Esophagus (tissue), 2 donors: ENCODE measurements around the gene UBR4. TPM values are rescaled to one million over a fixed set of nuclear protein-coding genes. Genes with fewer than 3 reads are reported as not detected.

Experiments used
- H3K27ac ChIP-seq, 2 donors: one replicate each; pipeline ENCODE4 v1.5.1; 2013; ENCODE audit warnings: low read depth in 2 of 2, mild to moderate bottlenecking in 2 of 2, inconsistent platforms in 1 of 2, low read length in 1 of 2, moderate library complexity in 1 of 2
- H3K27me3 ChIP-seq, 2 donors: one replicate each; pipeline ENCODE4 v1.6.1; 2013; ENCODE audit warnings: low read length in 2 of 2, control low read depth in 1 of 2, mild to moderate bottlenecking in 1 of 2; ENCODE audit not compliant: insufficient read depth in 2 of 2, control insufficient read depth in 1 of 2
- H3K36me3 ChIP-seq, 2 donors: one replicate each; pipeline ENCODE4 v1.6.1; 2013; ENCODE audit warnings: low read length in 1 of 2; ENCODE audit not compliant: control insufficient read depth in 2 of 2, insufficient read depth in 2 of 2
- H3K4me1 ChIP-seq, 2 donors: one replicate each; pipeline ENCODE4 v1.6.1; 2013; ENCODE audit warnings: low read length in 1 of 2; ENCODE audit not compliant: control insufficient read depth in 2 of 2, insufficient read depth in 2 of 2
- H3K4me3 ChIP-seq, 2 donors: one replicate each; pipeline ENCODE4 v1.5.1; 2013; ENCODE audit warnings: low read length in 2 of 2, mild to moderate bottlenecking in 2 of 2, low read depth in 1 of 2, moderate library complexity in 1 of 2
- H3K9me3 ChIP-seq, 2 donors: one replicate each; pipeline ENCODE4 v1.6.1; 2013; ENCODE audit warnings: mild to moderate bottlenecking in 2 of 2, low read depth in 1 of 2, low read length in 1 of 2, moderate library complexity in 1 of 2; ENCODE audit not compliant: control insufficient read depth in 2 of 2, insufficient read depth in 1 of 2
- WGBS, 2 donors: extraction: QIAGEN DNeasy Blood & Tissue Kit; methylation state at CpG; one replicate each; pipeline ENCODE4 v1.1.7; 2013; 5-methylcytosine and 5-hydroxymethylcytosine counted together
- polyA plus RNA-seq, 2 donors: library from polyadenylated mRNA; stranded (reverse); fragments of 200-250 nt; gene quantifications; one replicate each; pipeline ENCODE4 v1.2.3, GENCODE V29; 2013
- donor health status: healthy with polysubstance abuse.
- donor health status: Bipolar disorder and iron deficiency.

UBR4 gene
- polyA plus RNA-seq, 2 donors: 81.9 to 89.9 TPM

DNA sequence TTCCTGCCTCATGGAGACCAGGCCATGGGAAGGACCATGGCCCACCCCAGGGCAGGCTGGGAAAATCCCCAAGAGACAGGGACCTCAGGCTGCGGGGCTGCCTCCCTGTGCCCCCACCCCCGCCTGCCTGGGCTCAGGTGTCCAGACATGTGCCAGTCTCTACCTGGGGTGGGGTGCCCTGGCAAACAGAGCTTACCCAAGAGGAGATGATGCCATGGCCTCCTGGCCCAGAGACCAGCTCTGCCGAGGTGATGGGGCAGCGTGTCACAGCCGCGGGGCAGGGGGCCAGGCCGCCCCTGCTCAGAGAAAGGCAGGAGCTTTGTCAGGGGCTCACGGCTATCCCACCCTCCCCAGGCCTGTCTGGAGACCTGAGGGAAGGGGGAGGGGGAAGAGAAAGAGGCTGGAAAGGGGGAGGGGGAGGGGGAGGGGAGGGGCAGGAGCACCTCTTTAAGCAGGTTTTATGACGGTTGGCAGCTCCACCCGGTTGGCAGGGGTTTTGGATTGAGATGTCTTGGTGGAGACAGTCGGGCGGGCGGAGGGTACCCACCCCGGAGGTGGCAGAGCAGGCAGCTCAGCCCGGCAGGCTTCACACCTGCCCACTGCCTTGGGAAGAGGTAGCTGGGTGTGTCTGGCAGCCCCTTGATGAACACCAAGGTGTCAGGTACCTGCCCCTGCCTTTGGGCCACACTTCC lies 152.1 kb downstream of the UBR4 start:
- no peak overlapping the region for H3K27ac ChIP-seq
- 34 to 43% methylated on average over 15 of the region's 15 CpGs for WGBS, 2 donors
- no peaks in the 10 kb centered on the region for H3K36me3 ChIP-seq
- no peak overlapping the region for H3K4me3 ChIP-seq
- no peaks in the 10 kb centered on the region for H3K27me3 ChIP-seq
- no peaks in the 10 kb centered on the region for H3K9me3 ChIP-seq
- peaks cover 5 to 27% of the 10 kb centered on the region in 2 donors for H3K4me1 ChIP-seq

DNA sequence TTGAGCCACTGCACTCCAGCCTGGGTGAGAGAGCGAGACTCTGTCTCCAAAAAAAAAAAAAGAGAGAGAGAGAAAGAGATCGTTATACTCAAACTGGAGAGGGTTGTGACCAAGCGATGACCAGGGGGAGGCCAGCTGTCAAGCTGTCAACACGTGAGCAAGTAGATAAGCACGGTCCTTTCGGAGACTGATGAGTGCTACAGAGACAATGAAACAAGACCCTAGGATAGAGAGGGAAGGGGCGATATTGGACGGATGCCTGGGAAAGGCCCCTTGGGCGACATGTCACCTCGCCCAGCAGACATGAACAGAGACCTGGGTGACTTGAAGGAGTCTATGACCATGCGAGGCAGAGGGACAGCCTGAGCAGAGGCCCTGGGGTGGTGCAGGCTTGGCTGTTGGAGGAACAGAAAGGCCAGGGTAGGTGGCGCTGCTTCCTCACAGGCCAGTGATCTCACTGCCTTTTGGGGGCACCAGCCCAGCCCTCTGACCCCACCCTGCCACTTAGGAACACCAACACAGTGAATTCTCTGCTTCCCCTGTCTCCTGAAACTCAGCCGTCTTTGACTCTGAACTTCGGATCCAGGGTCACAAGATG lies 152.8 kb downstream of the UBR4 start:
- H3K9me3 ChIP-seq: no peaks in the 10 kb centered on the region
- H3K27me3 ChIP-seq: no peaks in the 10 kb centered on the region
- no peak overlapping the region for H3K27ac ChIP-seq
- no peaks in the 10 kb centered on the region for H3K36me3 ChIP-seq
- H3K4me1 ChIP-seq: peaks cover 4 to 27% of the 10 kb centered on the region in 2 donors
- H3K4me3 ChIP-seq: no peak overlapping the region
- 83 to 86% methylated on average over 14 of the region's 14 CpGs for WGBS, 2 donors

GRCh38 chr1:19055701-19056100 lies 154.4 kb downstream of the UBR4 start:
- no peaks in the 10 kb centered on the region for H3K9me3 ChIP-seq
- WGBS, 2 donors: 58 to 63% methylated on average over 7 of the region's 7 CpGs
- no peaks in the 10 kb centered on the region for H3K27me3 ChIP-seq
- no peaks in the 10 kb centered on the region for H3K36me3 ChIP-seq
- no peak overlapping the region for H3K4me3 ChIP-seq
- peaks cover 4 to 19% of the 10 kb centered on the region in 2 donors for H3K4me1 ChIP-seq
- H3K27ac ChIP-seq: no peak overlapping the region

DNA sequence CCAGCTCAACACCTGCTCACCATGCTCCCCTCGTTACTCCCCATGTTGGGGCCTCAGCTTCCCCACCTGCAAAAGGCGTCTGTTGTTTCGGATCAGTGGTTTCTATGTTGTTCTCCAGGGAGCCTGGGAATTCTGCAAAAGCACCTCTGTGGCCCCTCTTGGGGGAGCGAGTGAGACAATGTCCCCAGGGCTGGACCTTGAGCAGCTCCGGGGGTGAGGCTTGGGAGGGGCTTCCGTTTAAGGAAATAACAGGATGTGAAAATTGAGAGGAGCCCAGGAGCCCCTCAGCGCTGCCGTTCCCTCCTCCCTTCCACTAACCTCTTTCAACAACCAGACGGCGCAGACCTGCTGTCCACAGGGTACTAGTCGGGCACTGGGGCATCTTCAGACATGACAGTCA lies 155.1 kb downstream of the UBR4 start:
- Histone ChIP-seq H3K9me3 (no peaks in the 10 kb centered on the region), H3K27me3 (no peaks in the 10 kb centered on the region), H3K4me1 (peaks cover 4 to 19% of the 10 kb centered on the region in 2 donors), H3K4me3 (no peak overlapping the region), H3K27ac (no peak overlapping the region), H3K36me3 (no peaks in the 10 kb centered on the region)
- 36 to 40% methylated on average over 11 of the region's 11 CpGs for WGBS, 2 donors

- Histone ChIP-seq H3K4me3 (no peak overlapping the region), H3K27me3 (no peaks in the 10 kb centered on the region), H3K9me3 (no peaks in the 10 kb centered on the region), H3K4me1 (peaks cover 4 to 23% of the 10 kb centered on the region in 2 donors), H3K36me3 (no peaks in the 10 kb centered on the region), H3K27ac (peak overlapping the region in 1 of 2 donors; percentile 6)
- WGBS, 2 donors: 37 to 46% methylated on average over 15 of the region's 15 CpGs
Observed at GRCh38 chr1:19054216-19054615, 155.8 kb downstream of the UBR4 start.

DNA sequence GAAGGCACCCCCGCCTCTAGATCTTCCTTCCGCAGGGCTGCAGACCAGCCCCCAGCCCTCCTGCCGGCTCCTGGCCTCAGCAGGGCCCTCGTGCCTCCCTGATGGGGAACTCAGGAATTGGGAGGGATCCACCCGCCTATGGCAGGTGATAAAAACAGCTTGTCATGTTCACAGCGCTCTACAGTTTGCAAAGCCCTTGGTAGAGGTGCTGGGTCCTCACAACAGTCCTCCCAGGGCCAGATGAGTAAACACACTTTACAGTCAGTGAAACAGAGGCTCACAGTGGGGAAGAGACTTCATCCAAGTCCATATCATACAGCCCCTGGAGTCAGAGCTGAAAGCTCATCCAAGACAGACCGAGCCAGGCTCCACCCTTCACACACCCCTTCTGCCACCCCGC lies 156.6 kb downstream of the UBR4 start:
- H3K27ac ChIP-seq: no peak overlapping the region
- WGBS, 2 donors: 65 to 66% methylated on average over 8 of the region's 8 CpGs

DNA sequence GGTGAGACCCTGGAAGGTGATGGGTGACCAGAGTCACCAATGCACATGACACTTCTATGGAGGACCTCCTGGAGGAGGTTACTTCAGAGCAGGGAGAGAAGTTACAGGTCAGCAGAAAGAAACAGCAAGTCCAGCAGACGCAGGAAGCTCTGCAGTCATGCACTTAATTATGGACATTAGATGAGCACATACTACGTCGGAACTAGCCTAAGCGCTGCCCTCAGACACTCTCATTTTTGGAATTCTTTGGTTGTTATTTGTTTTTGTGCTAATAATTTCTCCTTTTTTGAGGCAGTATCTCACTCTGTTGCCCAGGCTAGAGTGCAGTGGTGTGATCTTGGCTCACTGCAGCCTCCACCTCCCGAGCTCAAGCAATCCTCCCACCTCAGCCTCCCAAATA lies 160.3 kb downstream of the UBR4 start:
- WGBS, 2 donors: 94 to 99% methylated on average over 5 of the region's 5 CpGs
- no peak overlapping the region for H3K27ac ChIP-seq
- H3K4me1 ChIP-seq: peaks cover 4 to 20% of the 10 kb centered on the region in 2 donors
- H3K9me3 ChIP-seq: no peaks in the 10 kb centered on the region
- no peaks in the 10 kb centered on the region for H3K36me3 ChIP-seq
- H3K4me3 ChIP-seq: no peak overlapping the region
- no peaks in the 10 kb centered on the region for H3K27me3 ChIP-seq

More for the DNA sequence above, 156.6 kb downstream of the UBR4 start:
- H3K27me3 ChIP-seq: no peaks in the 10 kb centered on the region
- H3K4me3 ChIP-seq: no peak overlapping the region
- no peaks in the 10 kb centered on the region for H3K36me3 ChIP-seq
- H3K4me1 ChIP-seq: peaks cover 4 to 24% of the 10 kb centered on the region in 2 donors
- H3K9me3 ChIP-seq: no peaks in the 10 kb centered on the region

GRCh38 chr1:19049128-19049768 lies 160.8 kb downstream of the UBR4 start:
- Histone ChIP-seq H3K4me1 (peaks cover 0 to 14% of the 10 kb centered on the region in 2 donors), H3K36me3 (no peaks in the 10 kb centered on the region), H3K27me3 (no peaks in the 10 kb centered on the region), H3K27ac (no peak overlapping the region), H3K4me3 (no peak overlapping the region), H3K9me3 (no peaks in the 10 kb centered on the region)
- 49 to 60% methylated on average over 15 of the region's 15 CpGs for WGBS, 2 donors

GRCh38 chr1:19046972-19047731 lies 162.9 kb downstream of the UBR4 start:
- WGBS, 2 donors: 85 to 86% methylated on average over 10 of the region's 10 CpGs
- H3K27me3 ChIP-seq: no peaks in the 10 kb centered on the region
- no peaks in the 10 kb centered on the region for H3K9me3 ChIP-seq
- peaks cover 0 to 8% of the 10 kb centered on the region in 2 donors for H3K4me1 ChIP-seq
- H3K27ac ChIP-seq: no peak overlapping the region
- no peak overlapping the region for H3K4me3 ChIP-seq
- no peaks in the 10 kb centered on the region for H3K36me3 ChIP-seq
